GM12878 (cell line): ENCODE results near the gene SIK3. TPM values are rescaled to one million over a fixed set of nuclear protein-coding genes. Genes with fewer than 3 reads are reported as not detected.

Experiments used
- ATAC-seq: fragments of 200-7000 bp; cut with Tn5 transposase; 3 replicates; pipeline ENCODE4 v1.9.1; 2020; ENCODE audit warnings: mild to moderate bottlenecking, moderate library complexity
- BruUV-seq: library from RNA; stranded (reverse); fragments of 400-500 nt; replicated peaks from 2 replicates; lab custom pipeline; 2021; lab: Mats Ljungman, UMichigan
- CTCF ChIA-PET: fragments of 300-600 bp; sonication (Branson Sonifier 250); formaldehyde crosslinking; extraction: SDS; loops from one replicate; lab custom pipeline; 2021; ENCODE audit warnings: inconsistent platforms; lab: Yijun Ruan, JAX
- POLR2A ChIA-PET: fragments of 350-600 bp; formaldehyde crosslinking; extraction: SDS; loops from one replicate; lab custom pipeline; 2021; ENCODE audit warnings: inconsistent platforms; lab: Charles Lee
- RAD21 ChIA-PET: fragments of 300-600 bp; sonication (Branson Sonifier 250); formaldehyde crosslinking; loops from one replicate; lab custom pipeline; 2023; ENCODE audit warnings: antibody characterized with exemption; ENCODE audit not compliant: unreplicated experiment; lab: Charles Lee
- SMC1A ChIA-PET: fragments of 300-600 bp; sonication (Branson Sonifier 250); formaldehyde crosslinking; loops from one replicate; lab custom pipeline; 2023; ENCODE audit not compliant: unreplicated experiment, uncharacterized antibody; lab: Charles Lee
- DNase-seq: peaks from one replicate; pipeline ENCODE4 v3.0.0-alpha.2; 2011; ENCODE audit warnings: low read depth, low spot score
- FAIRE-seq: peaks from 3 replicates; lab custom pipeline; 2011; peaks lifted over from hg19 to GRCh38; lab: Jason Lieb, UNC
- H2AFZ ChIP-seq: 2 replicates; pipeline ENCODE4 v1.6.0; 2011; ENCODE audit warnings: low read depth, low read length, control low read depth; ENCODE audit not compliant: control insufficient read depth
- H3K27ac ChIP-seq: 2 replicates; pipeline ENCODE4 v1.5.1; 2011; ENCODE audit warnings: control low read depth; ENCODE audit not compliant: control insufficient read depth, insufficient read depth
- H3K27me3 ChIP-seq, 2 experiments: replicated peaks in 1 of 2; 2 replicates each; pipeline versions ENCODE4 v1.6.0 to v1.6.1; 2011; ENCODE audit warnings: low read length in 1 of 2; ENCODE audit not compliant: control insufficient read depth in 2 of 2, insufficient read depth in 2 of 2
- H3K36me3 ChIP-seq, 2 experiments: 2 replicates each; pipeline ENCODE4 v1.5.1; 2011; ENCODE audit warnings: low read length in 1 of 2; ENCODE audit not compliant: control insufficient read depth in 2 of 2, insufficient read depth in 2 of 2
- H3K4me1 ChIP-seq: 2 replicates; pipeline ENCODE4 v1.6.1; 2011; ENCODE audit warnings: mild to moderate bottlenecking, low read length, moderate library complexity, mixed read lengths; ENCODE audit not compliant: control insufficient read depth, insufficient read depth
- H3K4me2 ChIP-seq: 2 replicates; pipeline ENCODE4 v1.6.0; 2011; ENCODE audit warnings: control low read depth; ENCODE audit not compliant: control insufficient read depth, insufficient read depth
- H3K4me3 ChIP-seq: fragments of 200-600 bp; sonication (generic); 2 replicates; pipeline ENCODE4 v1.5.1; 2016
- H3K79me2 ChIP-seq: 2 replicates; pipeline ENCODE4 v1.6.0; 2011; ENCODE audit warnings: low read length; ENCODE audit not compliant: control insufficient read depth, insufficient read depth
- H3K9ac ChIP-seq: 2 replicates; pipeline ENCODE4 v1.8.0; 2011; ENCODE audit warnings: low read length, control low read depth, mixed read lengths; ENCODE audit not compliant: control insufficient read depth, insufficient read depth
- H3K9me3 ChIP-seq: replicated peaks from 3 replicates; pipeline ENCODE4 v1.5.1; 2011; ENCODE audit warnings: mild to moderate bottlenecking, low read length; ENCODE audit not compliant: control insufficient read depth, insufficient read depth
- H4K20me1 ChIP-seq: 2 replicates; pipeline ENCODE4 v1.6.0; 2011; ENCODE audit not compliant: control insufficient read depth, insufficient read depth
- BHLHE40 ChIP-seq, 2 experiments: fragments of 450-650 bp in 1 of 2; IDR thresholded peaks; 2 replicates each; pipeline ENCODE4 v1.6.1; 2011 to 2017; ENCODE audit warnings: low read depth in 2 of 2, borderline replicate concordance in 1 of 2, improper control_type of control experiment in 1 of 2, low read length in 1 of 2, mild to moderate bottlenecking in 1 of 2
- BMI1 ChIP-seq: fragments of 450-650 bp; IDR thresholded peaks from 2 replicates; pipeline ENCODE4 v1.6.1; 2016; ENCODE audit warnings: mild to moderate bottlenecking, moderate library complexity, borderline replicate concordance
- EZH2 ChIP-seq: IDR thresholded peaks from 2 replicates; pipeline ENCODE4 v1.6.1; 2012; ENCODE audit warnings: low read depth, mild to moderate bottlenecking, control low read depth, inconsistent platforms, low read length, borderline replicate concordance; ENCODE audit not compliant: control insufficient read depth
- HSF1 ChIP-seq: fragments of 150-350 bp; IDR thresholded peaks from 2 replicates; pipeline ENCODE4 v1.6.1; 2014; ENCODE audit warnings: mild to moderate bottlenecking, low read depth, low read length
- KDM1A ChIP-seq: fragments of 200-600 bp; sonication (generic); IDR thresholded peaks from 2 replicates; pipeline ENCODE4 v1.6.1; 2016; ENCODE audit warnings: borderline replicate concordance
- KLF5 ChIP-seq: fragments of 450-650 bp; IDR thresholded peaks from 2 replicates; pipeline ENCODE4 v1.6.1; 2014; ENCODE audit warnings: mild to moderate bottlenecking; ENCODE audit not compliant: partially characterized antibody
- LARP7 ChIP-seq: fragments of 450-650 bp; IDR thresholded peaks from 2 replicates; pipeline ENCODE4 v1.6.1; 2017; ENCODE audit warnings: mild to moderate bottlenecking
- NFYA ChIP-seq: IDR thresholded peaks from 2 replicates; pipeline ENCODE4 v1.6.1; 2011; ENCODE audit warnings: low read depth, mild to moderate bottlenecking, low read length, improper control_type of control experiment, borderline replicate concordance
- NFYB ChIP-seq: IDR thresholded peaks from 2 replicates; pipeline ENCODE4 v1.6.1; 2011; ENCODE audit warnings: low read depth, mild to moderate bottlenecking, low read length, improper control_type of control experiment, moderate library complexity; ENCODE audit not compliant: insufficient read depth
- RAD21 ChIP-seq: IDR thresholded peaks from 2 replicates; pipeline ENCODE4 v1.6.1; 2011; ENCODE audit warnings: mild to moderate bottlenecking, low read depth, low read length, moderate library complexity; ENCODE audit not compliant: insufficient read depth
- SMC3 ChIP-seq: IDR thresholded peaks from 2 replicates; pipeline ENCODE4 v1.6.1; 2011; ENCODE audit warnings: low read length, improper control_type of control experiment, borderline replicate concordance
- ZNF207 ChIP-seq: fragments of 450-650 bp; IDR thresholded peaks from 2 replicates; pipeline ENCODE4 v1.6.1; 2014; ENCODE audit warnings: antibody characterized with exemption, mild to moderate bottlenecking, borderline replicate concordance
- ZNF384 ChIP-seq: IDR thresholded peaks from 2 replicates; pipeline ENCODE4 v1.6.1; 2012; ENCODE audit warnings: low read depth, mild to moderate bottlenecking, low read length, improper control_type of control experiment, borderline replicate concordance
- ZSCAN29 ChIP-seq: fragments of 450-650 bp; IDR thresholded peaks from 2 replicates; pipeline ENCODE4 v1.6.1; 2017; ENCODE audit warnings: mild to moderate bottlenecking, moderate library complexity
- WGBS: methylation state at CpG from one replicate; pipeline ENCODE4 v1.1.6; 2016; ENCODE audit warnings: low lambda C conversion rate; ENCODE audit not compliant: insufficient replicate concordance, insufficient coverage; ENCODE audit errors: missing lambda C conversion rate; 5-methylcytosine and 5-hydroxymethylcytosine counted together
- in situ Hi-C: fragments of 300-500 bp; cut with MboI; formaldehyde crosslinking; loops from 9 replicates; pipeline ENCODE4 v1.14.3; 2018; ENCODE audit warnings: mixed read lengths
- intact Hi-C: fragments of 100-400 bp; cut with micrococcal nuclease; formaldehyde crosslinking; loops from one replicate; pipeline ENCODE4 v1.14.2; 2022; ENCODE audit not compliant: unreplicated experiment
- polyA plus RNA-seq, 11 experiments: library from polyadenylated mRNA; depleted of rRNA in 4 of 11; unstranded in 6 of 11; stranded (reverse) in 5 of 11; fragments of >200 nt; fragmentation: Nextera tagmentation in 4 of 11; fragmentation: Illumina TruSeq in 1 of 11; extraction: Ambion mirVana in 4 of 11; extraction: Trizol in 1 of 11; gene quantifications; 1 replicate in 1 of 11; 2 replicates in 10 of 11; pipeline versions ENCODE4 v1.2.1 to v1.2.3, GENCODE V29; 2011 to 2016; ENCODE audit warnings: inconsistent platforms in 2 of 11, missing spikeins in 2 of 11, low read depth in 1 of 11
- total RNA-seq, 4 experiments: library from RNA; depleted of rRNA in 3 of 4; stranded (reverse); fragments of >200 nt in 3 of 4; fragmentation: Illumina TruSeq in 1 of 4; extraction: Trizol in 1 of 4; gene quantifications; 2 replicates each; pipeline versions ENCODE4 v1.2.1 to v1.2.3, GENCODE V29; 2013 to 2021

SIK3 gene
- total and polyA plus RNA-seq, 10 of the 15 experiments (the other 5 are each of a cell fraction or from before 2014, with no cell fraction given), result 2.5 to 31.9 (median 11.1) TPM

- no peak for ATAC-seq
- TF ChIP-seq NFYA, result no peak
- no peak overlapping the region for H3K27ac ChIP-seq
- in situ Hi-C loops, result no loop called here
- no peak for FAIRE-seq
- WGBS, result 49% methylated on average over 3 of the region's 3 CpGs
- no peaks in the 10 kb centered on the region for H3K9me3 ChIP-seq
- intact Hi-C loops, result no loop called here
- ChIA-PET RAD21 (interaction anchor here (0.6 to 1.0 kb wide), 2 partner anchors 11 to 230 kb away, joined by 3 read pairs; no protein-coding TSS in a partner anchor), CTCF (interaction anchor here (1.3 to 1.9 kb wide), 3 partner anchors 9 to 236 kb away, joined by 4 to 14 read pairs (median 5); no protein-coding TSS in a partner anchor), POLR2A (no interaction called here), SMC1A (interaction anchor here (0.7 to 1.5 kb wide), 2 partner anchors 11 to 19 kb away, joined by 3 read pairs; no protein-coding TSS in a partner anchor)
- no peak overlapping the region for H3K4me3 ChIP-seq
- no peaks in the 10 kb centered on the region for H3K27me3 ChIP-seq
- no peaks in the 10 kb centered on the region for H3K4me1 ChIP-seq
- no peaks in the 10 kb centered on the region for H4K20me1 ChIP-seq
- no peak overlapping the region for H3K4me2 ChIP-seq
- BruUV-seq, result no TSS peak
- no peak overlapping the region for H2AFZ ChIP-seq
- DNase-seq, result no peak
- no peaks in the 10 kb centered on the region for H3K79me2 ChIP-seq
- H3K36me3 ChIP-seq, result peaks cover 16 to 17% of the 10 kb centered on the region in 2 experiments
- H3K9ac ChIP-seq, result no peak overlapping the region
Observed at GRCh38 chr11:116870054-116870453, 228.2 kb downstream of the SIK3 start.

GRCh38 chr11:116869610-116870009 is 228.6 kb downstream of the SIK3 start:
- TF ChIP-seq KDM1A (no peak), BMI1 (no peak), NFYB (no peak), ZNF207 (no peak), LARP7 (no peak), ZSCAN29 (no peak), BHLHE40 (IDR thresholded peaks at IDR 0.05; ENCODE audit: borderline replicate concordance in 1 of 2, low read depth in 2 of 2, low read length in 1 of 2) (no peak), EZH2 (no peak), SMC3 (no peak), ZNF384 (no peak), HSF1 (no peak), RAD21 (no peak), KLF5 (no peak)
- in situ Hi-C loops (no loop called here), intact Hi-C loops (no loop called here)
- H2AFZ ChIP-seq, result no peak overlapping the region
- no peaks in the 10 kb centered on the region for H3K27me3 ChIP-seq
- H4K20me1 ChIP-seq, result no peaks in the 10 kb centered on the region
- H3K4me2 ChIP-seq, result no peak overlapping the region
- ChIA-PET SMC1A (interaction anchor here (0.8 to 1.5 kb wide), 3 partner anchors 16 to 34 kb away, joined by 3 to 4 read pairs (median 3); no protein-coding TSS in a partner anchor), POLR2A (no interaction called here), CTCF (interaction anchor here (0.5 to 1.9 kb wide), 4 partner anchors 10 to 236 kb away, joined by 3 to 14 read pairs (median 4); no protein-coding TSS in a partner anchor), RAD21 (interaction anchor here (1.0 kb wide), 1 partner anchor 11 kb away, joined by 3 read pairs; no protein-coding TSS in a partner anchor)
- H3K4me1 ChIP-seq, result no peaks in the 10 kb centered on the region
- no peaks in the 10 kb centered on the region for H3K9me3 ChIP-seq
- no peak overlapping the region for H3K27ac ChIP-seq
- no peaks in the 10 kb centered on the region for H3K79me2 ChIP-seq
- no peak for ATAC-seq
- BruUV-seq, result no TSS peak
- peaks cover 15 to 17% of the 10 kb centered on the region in 2 experiments for H3K36me3 ChIP-seq
- no peak for DNase-seq
- no peak overlapping the region for H3K9ac ChIP-seq
- H3K4me3 ChIP-seq, result no peak overlapping the region
- no peak for FAIRE-seq
- 98% methylated on average over 4 of the region's 4 CpGs for WGBS
